PC-3 (cell line): ENCODE results near the gene EYS. TPM values are rescaled to one million over a fixed set of nuclear protein-coding genes. Genes with fewer than 3 reads are reported as not detected.
A peak's percentile ranks its signal among the peaks of the same experiment; 100 is the strongest.

Experiments used
- ATAC-seq: fragments of 200-7000 bp; cut with Tn5 transposase; 2 replicates; pipeline ENCODE4 v1.9.1; 2020; ENCODE audit warnings: mild to moderate bottlenecking, moderate library complexity
- BruUV-seq: library from RNA; stranded (reverse); fragments of 400-500 nt; replicated peaks from 2 replicates; lab custom pipeline; 2021; lab: Mats Ljungman, UMichigan
- CTCF ChIA-PET: fragments of 300-600 bp; sonication (Branson Sonifier 250); formaldehyde crosslinking; loops from one replicate; lab custom pipeline; 2022; ENCODE audit warnings: antibody characterized with exemption; lab: Charles Lee
- POLR2A ChIA-PET: fragments of 300-600 bp; sonication (Branson Sonifier 250); formaldehyde crosslinking; loops from one replicate; lab custom pipeline; 2022; ENCODE audit warnings: antibody characterized with exemption; ENCODE audit not compliant: unreplicated experiment; lab: Charles Lee
- DNase-seq: peaks from one replicate; pipeline ENCODE4 v3.0.0-alpha.2; 2015
- H2AFZ ChIP-seq: fragments of 300-600 bp; sonication (generic); 2 replicates; pipeline ENCODE4 v1.6.0; 2016; ENCODE audit warnings: antibody characterized with exemption, low read length
- H3F3A ChIP-seq: fragments of 300-600 bp; sonication (generic); one replicate; pipeline ENCODE4 v1.6.0; 2017; ENCODE audit warnings: antibody characterized with exemption, low read length, control low read depth, mild to moderate bottlenecking; ENCODE audit not compliant: unreplicated experiment
- H3K27ac ChIP-seq: fragments of 300-600 bp; sonication (generic); 2 replicates; pipeline ENCODE4 v1.5.1; 2016; ENCODE audit warnings: mild to moderate bottlenecking, low read length
- H3K27me3 ChIP-seq: fragments of 300-600 bp; sonication (generic); 2 replicates; pipeline ENCODE4 v1.6.1; 2016; ENCODE audit warnings: low read length, mixed read lengths
- H3K36me3 ChIP-seq: fragments of 300-600 bp; sonication (generic); 2 replicates; pipeline ENCODE4 v1.6.1; 2016; ENCODE audit warnings: low read depth, mixed run types, low read length, mixed read lengths
- H3K4me1 ChIP-seq: fragments of 300-600 bp; sonication (generic); 2 replicates; pipeline ENCODE4 v1.5.1; 2016; ENCODE audit warnings: low read length; ENCODE audit not compliant: insufficient read depth
- H3K4me2 ChIP-seq: fragments of 300-600 bp; sonication (generic); 2 replicates; pipeline ENCODE4 v1.6.0; 2016; ENCODE audit warnings: low read length
- H3K4me3 ChIP-seq: fragments of 300-600 bp; sonication (generic); 2 replicates; pipeline ENCODE4 v1.5.1; 2016; ENCODE audit warnings: mild to moderate bottlenecking, low read length, mixed read lengths
- H3K79me2 ChIP-seq: fragments of 300-600 bp; sonication (generic); 2 replicates; pipeline ENCODE4 v1.6.1; 2017; ENCODE audit warnings: low read length, mixed read lengths
- H3K9ac ChIP-seq: fragments of 300-600 bp; sonication (generic); 2 replicates; pipeline ENCODE4 v1.6.0; 2016; ENCODE audit warnings: mild to moderate bottlenecking, low read length
- H3K9me2 ChIP-seq: fragments of 300-600 bp; sonication (generic); replicated peaks from 2 replicates; pipeline ENCODE4 v1.6.1; 2016; ENCODE audit warnings: mixed run types, low read length, mixed read lengths
- H3K9me3 ChIP-seq: fragments of 300-600 bp; sonication (generic); 2 replicates; pipeline ENCODE4 v1.6.1; 2016; ENCODE audit warnings: low read length, mixed read lengths
- H4K20me1 ChIP-seq: fragments of 300-600 bp; sonication (generic); 2 replicates; pipeline ENCODE4 v1.6.1; 2016; ENCODE audit warnings: low read length, mixed read lengths
- CTCF ChIP-seq: fragments of 300-600 bp; sonication (generic); conservative IDR thresholded peaks from 2 replicates; pipeline ENCODE4 v1.5.1; 2017; ENCODE audit warnings: antibody characterized with exemption, low read depth, mild to moderate bottlenecking, low read length
- EZH2 ChIP-seq: fragments of 300-600 bp; sonication (generic); IDR thresholded peaks from one replicate; pipeline ENCODE4 v1.6.1; 2017; ENCODE audit warnings: antibody characterized with exemption, mild to moderate bottlenecking, low read length; ENCODE audit not compliant: unreplicated experiment
- EZH2phosphoT487 ChIP-seq: fragments of 300-600 bp; sonication (generic); IDR thresholded peaks from 2 replicates; pipeline ENCODE4 v1.6.1; 2018; ENCODE audit warnings: mild to moderate bottlenecking, antibody characterized with exemption, low read length, borderline replicate concordance
- intact Hi-C: fragments of 100-400 bp; cut with micrococcal nuclease; formaldehyde crosslinking; loops from 2 replicates; pipeline ENCODE4 v1.9.0; 2023
- total RNA-seq: library from RNA; depleted of rRNA; stranded (reverse); fragments of >200 nt; gene quantifications from 2 replicates; pipeline ENCODE4 v1.2.3, GENCODE V29; 2014

The EYS gene
- total RNA-seq, 1 experiment from 2014 or later = 0.07 TPM

GRCh38 chr6:63814459-63814858 is 1892.6 kb downstream of the EYS start:
- Histone ChIP-seq H3K79me2 (no peaks in the 10 kb centered on the region), H3K27ac (no peak overlapping the region), H3K4me2 (no peak overlapping the region), H3K4me1 (no peaks in the 10 kb centered on the region), H4K20me1 (no peaks in the 10 kb centered on the region), H2AFZ (no peak overlapping the region), H3K4me3 (no peak overlapping the region), H3K36me3 (no peaks in the 10 kb centered on the region), H3K27me3 (no peaks in the 10 kb centered on the region), H3F3A (no peaks in the 10 kb centered on the region), H3K9ac (no peak overlapping the region), H3K9me2 (no peaks in the 10 kb centered on the region), H3K9me3 (no peaks in the 10 kb centered on the region)
- ATAC-seq (peak; percentile 33), DNase-seq (peak; percentile 30)
- intact Hi-C loops = no loop called here
- ChIA-PET POLR2A (interaction anchor here (0.6 kb wide), 1 partner anchor 328 kb away, joined by 10 read pairs; no protein-coding TSS in a partner anchor), CTCF (no interaction called here)
- TF ChIP-seq CTCF (peak; percentile 36; the same call in 1 of the 2 replicates), EZH2 (no peak)
- no TSS peak for BruUV-seq

GRCh38 chr6:63813566-63814120 is 1893.4 kb downstream of the EYS start:
- no peak overlapping the region for H3K4me3 ChIP-seq
- no peaks in the 10 kb centered on the region for H3K4me1 ChIP-seq
- BruUV-seq = no TSS peak
- H3K4me2 ChIP-seq = no peak overlapping the region
- no peaks in the 10 kb centered on the region for H3K79me2 ChIP-seq
- H3K9ac ChIP-seq = no peak overlapping the region
- no peaks in the 10 kb centered on the region for H3F3A ChIP-seq
- no peaks in the 10 kb centered on the region for H3K36me3 ChIP-seq
- POLR2A ChIA-PET = no interaction called here
- no peaks in the 10 kb centered on the region for H3K9me3 ChIP-seq
- intact Hi-C loops = no loop called here
- H4K20me1 ChIP-seq = no peaks in the 10 kb centered on the region
- TF ChIP-seq EZH2 (no peak), EZH2phosphoT487 (no peak)
- peak; percentile 13 for DNase-seq
- H3K27ac ChIP-seq = no peak overlapping the region
- H3K9me2 ChIP-seq = no peaks in the 10 kb centered on the region
- ATAC-seq = no peak
- CTCF ChIA-PET = interaction anchor here (1.0 kb wide), 1 partner anchor 11 kb away, joined by 5 read pairs; no protein-coding TSS in a partner anchor
- no peaks in the 10 kb centered on the region for H3K27me3 ChIP-seq
- no peak overlapping the region for H2AFZ ChIP-seq

- ChIA-PET POLR2A (no interaction called here), CTCF (no interaction called here)
- Histone ChIP-seq H3K36me3 (no peaks in the 10 kb centered on the region), H3F3A (peaks cover 9% of the 10 kb centered on the region), H3K79me2 (no peaks in the 10 kb centered on the region), H3K27me3 (no peaks in the 10 kb centered on the region), H3K4me3 (no peak overlapping the region), H3K4me2 (0 out of 2 replicates have a peak overlapping the region, but pooled peaks have one; percentile 77), H3K9me3 (no peaks in the 10 kb centered on the region), H3K4me1 (peaks cover 43% of the 10 kb centered on the region), H3K9ac (no peak overlapping the region), H3K9me2 (no peaks in the 10 kb centered on the region), H2AFZ (no peak overlapping the region), H3K27ac (no peak overlapping the region), H4K20me1 (no peaks in the 10 kb centered on the region)
- TF ChIP-seq EZH2phosphoT487 (no peak), CTCF (no peak), EZH2 (no peak)
- intact Hi-C loops = loop anchor here (5.0 kb wide), 1 partner anchor 484 kb away; no protein-coding TSS in a partner anchor
- BruUV-seq = no TSS peak
- DNase-seq (no peak), ATAC-seq (no peak)
Observed at GRCh38 chr6:63808576-63808975, 1898.5 kb downstream of the EYS start.
